Measurements from ENCODE around the gene PRAF2.

Gene PRAF2

DNA sequence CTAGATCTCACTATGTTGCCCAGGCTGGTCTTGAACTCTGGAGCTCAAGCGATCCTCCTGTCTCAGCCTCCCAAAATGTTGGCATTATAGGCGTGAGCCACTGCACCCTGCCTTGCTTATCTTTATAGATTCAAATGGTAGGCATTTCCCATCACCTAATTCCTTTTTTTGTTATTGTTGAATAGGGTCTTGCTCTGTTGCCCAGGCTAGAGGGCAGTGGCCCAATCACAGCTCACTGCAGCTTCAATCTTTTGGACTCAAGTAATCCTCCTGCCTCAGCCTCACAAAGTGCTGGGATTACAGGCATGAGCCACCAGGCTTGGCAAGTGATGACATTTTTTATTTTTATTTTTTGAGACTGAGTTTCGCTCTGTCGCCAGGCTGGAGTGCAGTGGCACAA, 22.6 kb upstream of the PRAF2 start:
- TF ChIP-seq EZH2phosphoT487 (conservative IDR thresholded peaks at IDR 0.05; ENCODE audit: low read length) = no peak
- TF ChIP-seq, protein P1, sequence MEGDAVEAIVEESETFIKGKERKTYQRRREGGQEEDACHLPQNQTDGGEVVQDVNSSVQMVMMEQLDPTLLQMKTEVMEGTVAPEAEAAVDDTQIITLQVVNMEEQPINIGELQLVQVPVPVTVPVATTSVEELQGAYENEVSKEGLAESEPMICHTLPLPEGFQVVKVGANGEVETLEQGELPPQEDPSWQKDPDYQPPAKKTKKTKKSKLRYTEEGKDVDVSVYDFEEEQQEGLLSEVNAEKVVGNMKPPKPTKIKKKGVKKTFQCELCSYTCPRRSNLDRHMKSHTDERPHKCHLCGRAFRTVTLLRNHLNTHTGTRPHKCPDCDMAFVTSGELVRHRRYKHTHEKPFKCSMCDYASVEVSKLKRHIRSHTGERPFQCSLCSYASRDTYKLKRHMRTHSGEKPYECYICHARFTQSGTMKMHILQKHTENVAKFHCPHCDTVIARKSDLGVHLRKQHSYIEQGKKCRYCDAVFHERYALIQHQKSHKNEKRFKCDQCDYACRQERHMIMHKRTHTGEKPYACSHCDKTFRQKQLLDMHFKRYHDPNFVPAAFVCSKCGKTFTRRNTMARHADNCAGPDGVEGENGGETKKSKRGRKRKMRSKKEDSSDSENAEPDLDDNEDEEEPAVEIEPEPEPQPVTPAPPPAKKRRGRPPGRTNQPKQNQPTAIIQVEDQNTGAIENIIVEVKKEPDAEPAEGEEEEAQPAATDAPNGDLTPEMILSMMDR (IDR thresholded peaks at IDR 0.05; ENCODE audit: insufficient read depth, low read length, poor library complexity, severe bottlenecking) = no peak

DNA sequence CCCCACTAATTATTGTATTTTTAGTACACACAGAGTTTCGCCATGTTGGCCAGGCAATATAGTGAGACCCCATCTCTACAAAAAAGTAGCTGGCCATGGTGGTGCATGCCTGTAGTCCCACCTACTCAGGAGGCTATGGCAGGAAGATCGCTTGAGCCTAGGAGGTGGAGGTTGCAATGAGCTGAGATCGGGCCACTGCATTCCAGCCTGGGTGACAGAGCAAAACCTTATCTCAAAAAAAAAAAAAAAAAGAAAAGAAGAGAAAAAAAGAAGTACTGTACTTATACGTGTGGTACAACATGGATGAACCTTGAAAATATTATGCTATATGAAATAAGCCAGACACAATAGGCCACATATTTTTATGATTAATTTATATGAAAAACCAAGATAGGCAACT, 15.8 kb upstream of the PRAF2 start:
- Histone ChIP-seq H3F3A (ENCODE audit: insufficient read depth) (no peaks in the 10 kb centered on the region), H4K20me1 (ENCODE audit: low read depth, low read length) (no peaks in the 10 kb centered on the region), H3K36me3 (ENCODE audit: low read length) (no peaks in the 10 kb centered on the region), H2AFZ (ENCODE audit: low read depth, low read length, severe bottlenecking) (no peak overlapping the region), H3K4me3 (ENCODE audit: insufficient read depth, low read length, poor library complexity, severe bottlenecking) (no peak overlapping the region), H3K79me2 (ENCODE audit: insufficient read depth, low read length) (no peaks in the 10 kb centered on the region), H3K4me2 (ENCODE audit: low read depth, low read length, poor library complexity, severe bottlenecking) (no peak overlapping the region), H3K9ac (ENCODE audit: low read length) (no peak overlapping the region), H3K9me3 (ENCODE audit: insufficient read depth, low read length) (no peaks in the 10 kb centered on the region), H3K9me2 (replicated peaks; ENCODE audit: insufficient read depth, low read length) (no peaks in the 10 kb centered on the region), H3K27me3 (ENCODE audit: low read length) (no peaks in the 10 kb centered on the region), H3K27ac (ENCODE audit: low read depth, low read length) (no peak overlapping the region)
- no peak for TF ChIP-seq EZH2phosphoT487 (conservative IDR thresholded peaks at IDR 0.05; ENCODE audit: low read length)
- TF ChIP-seq, protein P1 (IDR thresholded peaks at IDR 0.05; ENCODE audit: insufficient read depth, low read length, poor library complexity, severe bottlenecking) = no peak

More for the DNA sequence above, 22.6 kb upstream of the PRAF2 start:
- Histone ChIP-seq H3K9me3 (ENCODE audit: insufficient read depth, low read length) (no peaks in the 10 kb centered on the region), H3K36me3 (ENCODE audit: low read length) (no peaks in the 10 kb centered on the region), H3K9me2 (replicated peaks; ENCODE audit: insufficient read depth, low read length) (no peaks in the 10 kb centered on the region), H3F3A (ENCODE audit: insufficient read depth) (no peaks in the 10 kb centered on the region), H3K27ac (ENCODE audit: low read depth, low read length) (no peak overlapping the region), H3K4me2 (ENCODE audit: low read depth, low read length, poor library complexity, severe bottlenecking) (no peak overlapping the region), H4K20me1 (ENCODE audit: low read depth, low read length) (no peaks in the 10 kb centered on the region), H3K4me3 (ENCODE audit: insufficient read depth, low read length, poor library complexity, severe bottlenecking) (no peak overlapping the region), H3K79me2 (ENCODE audit: insufficient read depth, low read length) (peaks cover 5% of the 10 kb centered on the region; the same call in 1 of the 2 replicates), H3K27me3 (ENCODE audit: low read length) (no peaks in the 10 kb centered on the region), H3K9ac (ENCODE audit: low read length) (no peak overlapping the region), H2AFZ (ENCODE audit: low read depth, low read length, severe bottlenecking) (no peak overlapping the region)

GRCh38 chrX:49082271-49082871, 8.6 kb upstream of the PRAF2 start:
- Histone ChIP-seq H3K79me2 (ENCODE audit: insufficient read depth, low read length) (no peaks in the 10 kb centered on the region), H3F3A (ENCODE audit: insufficient read depth) (no peaks in the 10 kb centered on the region), H4K20me1 (ENCODE audit: low read depth, low read length) (no peaks in the 10 kb centered on the region), H3K9me2 (replicated peaks; ENCODE audit: insufficient read depth, low read length) (no peaks in the 10 kb centered on the region), H3K36me3 (ENCODE audit: low read length) (no peaks in the 10 kb centered on the region), H3K27ac (ENCODE audit: low read depth, low read length) (no peak overlapping the region), H3K27me3 (ENCODE audit: low read length) (no peaks in the 10 kb centered on the region), H3K9ac (ENCODE audit: low read length) (no peak overlapping the region), H3K4me3 (ENCODE audit: insufficient read depth, low read length, poor library complexity, severe bottlenecking) (no peak overlapping the region), H3K4me2 (ENCODE audit: low read depth, low read length, poor library complexity, severe bottlenecking) (no peak overlapping the region), H3K9me3 (ENCODE audit: insufficient read depth, low read length) (no peaks in the 10 kb centered on the region), H2AFZ (ENCODE audit: low read depth, low read length, severe bottlenecking) (no peak overlapping the region)
- TF ChIP-seq, protein P1 (IDR thresholded peaks at IDR 0.05; ENCODE audit: insufficient read depth, low read length, poor library complexity, severe bottlenecking) = no peak
- no peak for TF ChIP-seq EZH2phosphoT487 (conservative IDR thresholded peaks at IDR 0.05; ENCODE audit: low read length)
